NCI-H446 treated with DMSO at 0.1 percent for 48 hours (cell line): Measurements from ENCODE around the gene PAQR8.

ENCODE experiments used
- DNase-seq: peaks from one replicate; lab custom pipeline; 2025; lab: John Stamatoyannopoulos, UW

Gene PAQR8

GRCh38 chr6:52347818-52348217 lies 14.1 kb upstream of the PAQR8 start:
- no peak for DNase-seq

GRCh38 chr6:52351879-52352238 lies 10.1 kb upstream of the PAQR8 start:
- no peak for DNase-seq

GRCh38 chr6:52352239-52353018 lies 9.5 kb upstream of the PAQR8 start:
- peak; percentile 15 for DNase-seq

- no peak for DNase-seq
Measured at GRCh38 chr6:52356017-52356416, 5.9 kb upstream of the PAQR8 start.

- DNase-seq: no peak
Measured at GRCh38 chr6:52359403-52359802, 2.5 kb upstream of the PAQR8 start.

- DNase-seq: no peak
Measured at GRCh38 chr6:52360028-52360427, 1.9 kb upstream of the PAQR8 start.

GRCh38 chr6:52360601-52361413 lies 1.1 kb upstream of the PAQR8 start:
- no peak for DNase-seq

- DNase-seq: no peak
Measured at GRCh38 chr6:52361414-52361944, 472 bp upstream of the PAQR8 start.

GRCh38 chr6:52362443-52363227 lies 684 bp downstream of the PAQR8 start:
- no peak for DNase-seq

- DNase-seq: no peak
Measured at GRCh38 chr6:52363228-52363867, 1.4 kb downstream of the PAQR8 start.

GRCh38 chr6:52364480-52365166 lies 2.7 kb downstream of the PAQR8 start:
- DNase-seq: no peak

- no peak for DNase-seq
Measured at GRCh38 chr6:52365317-52365716, 3.4 kb downstream of the PAQR8 start.

- no peak for DNase-seq
Measured at GRCh38 chr6:52365866-52366540, 4.1 kb downstream of the PAQR8 start.

GRCh38 chr6:52368002-52368401 lies 6.1 kb downstream of the PAQR8 start:
- DNase-seq: no peak

GRCh38 chr6:52369234-52369633 lies 7.3 kb downstream of the PAQR8 start:
- DNase-seq: no peak

GRCh38 chr6:52371656-52372191 lies 9.8 kb downstream of the PAQR8 start:
- DNase-seq: no peak

- no peak for DNase-seq
Measured at GRCh38 chr6:52373151-52373690, 11.3 kb downstream of the PAQR8 start.

- DNase-seq: no peak
Measured at GRCh38 chr6:52374247-52374646, 12.3 kb downstream of the PAQR8 start.

GRCh38 chr6:52375780-52376556 lies 14.0 kb downstream of the PAQR8 start:
- DNase-seq: no peak
